ENCODE results near the gene PRORP.

DNA sequence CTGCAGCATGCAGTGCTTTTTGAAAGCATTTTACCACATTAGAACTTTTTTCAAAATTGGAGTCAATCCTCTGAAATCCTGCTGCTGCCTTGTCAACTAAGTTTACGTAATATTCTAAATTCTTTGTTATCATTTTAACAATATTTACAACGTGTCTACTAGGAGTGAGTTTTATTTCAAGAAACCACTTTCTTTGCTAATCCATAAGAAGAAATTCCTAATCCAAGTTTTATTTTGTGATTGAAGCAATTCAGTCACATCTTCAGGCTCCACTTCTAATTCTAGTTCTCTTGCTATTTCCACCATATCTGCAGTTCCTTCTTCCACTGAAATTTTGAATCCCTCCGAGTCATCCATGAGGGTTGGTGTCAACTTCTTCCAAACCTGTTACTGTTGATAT lies 25.4 kb downstream of the PRORP start:
- TF ChIP-seq, protein P1, sequence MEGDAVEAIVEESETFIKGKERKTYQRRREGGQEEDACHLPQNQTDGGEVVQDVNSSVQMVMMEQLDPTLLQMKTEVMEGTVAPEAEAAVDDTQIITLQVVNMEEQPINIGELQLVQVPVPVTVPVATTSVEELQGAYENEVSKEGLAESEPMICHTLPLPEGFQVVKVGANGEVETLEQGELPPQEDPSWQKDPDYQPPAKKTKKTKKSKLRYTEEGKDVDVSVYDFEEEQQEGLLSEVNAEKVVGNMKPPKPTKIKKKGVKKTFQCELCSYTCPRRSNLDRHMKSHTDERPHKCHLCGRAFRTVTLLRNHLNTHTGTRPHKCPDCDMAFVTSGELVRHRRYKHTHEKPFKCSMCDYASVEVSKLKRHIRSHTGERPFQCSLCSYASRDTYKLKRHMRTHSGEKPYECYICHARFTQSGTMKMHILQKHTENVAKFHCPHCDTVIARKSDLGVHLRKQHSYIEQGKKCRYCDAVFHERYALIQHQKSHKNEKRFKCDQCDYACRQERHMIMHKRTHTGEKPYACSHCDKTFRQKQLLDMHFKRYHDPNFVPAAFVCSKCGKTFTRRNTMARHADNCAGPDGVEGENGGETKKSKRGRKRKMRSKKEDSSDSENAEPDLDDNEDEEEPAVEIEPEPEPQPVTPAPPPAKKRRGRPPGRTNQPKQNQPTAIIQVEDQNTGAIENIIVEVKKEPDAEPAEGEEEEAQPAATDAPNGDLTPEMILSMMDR (IDR thresholded peaks at IDR 0.05), result no peak
- no peak for TF ChIP-seq POLR2A (IDR thresholded peaks at IDR 0.05)

Measured in breast epithelium (tissue), 3 donors.